Fibroblast of skin of abdomen (primary cell): Measurements from ENCODE around the gene SIM2.

Experiments
- DNase-seq: peaks from one replicate; pipeline ENCODE4 v3.0.0-alpha.2; 2013

SIM2 gene

DNA sequence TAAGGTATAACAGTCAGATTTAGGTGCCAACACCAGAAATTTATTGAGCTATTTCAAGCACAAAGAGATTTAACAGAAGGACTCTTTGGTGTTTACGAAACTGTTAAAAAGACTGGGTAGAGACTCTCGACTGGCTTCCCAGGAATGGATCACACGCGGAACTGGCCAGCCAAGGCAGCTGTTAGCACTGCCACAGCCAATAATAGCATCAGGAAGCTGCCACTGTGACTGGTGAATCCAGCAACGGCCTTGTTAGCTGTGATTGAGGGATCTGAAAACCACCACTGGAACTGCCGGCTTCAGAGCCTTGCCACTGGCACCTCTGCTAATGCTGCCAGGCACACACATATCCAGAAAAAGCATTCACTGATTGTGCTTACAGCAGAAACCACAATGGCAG is 10.6 kb upstream of the SIM2 start:
- DNase-seq, result no peak

DNA sequence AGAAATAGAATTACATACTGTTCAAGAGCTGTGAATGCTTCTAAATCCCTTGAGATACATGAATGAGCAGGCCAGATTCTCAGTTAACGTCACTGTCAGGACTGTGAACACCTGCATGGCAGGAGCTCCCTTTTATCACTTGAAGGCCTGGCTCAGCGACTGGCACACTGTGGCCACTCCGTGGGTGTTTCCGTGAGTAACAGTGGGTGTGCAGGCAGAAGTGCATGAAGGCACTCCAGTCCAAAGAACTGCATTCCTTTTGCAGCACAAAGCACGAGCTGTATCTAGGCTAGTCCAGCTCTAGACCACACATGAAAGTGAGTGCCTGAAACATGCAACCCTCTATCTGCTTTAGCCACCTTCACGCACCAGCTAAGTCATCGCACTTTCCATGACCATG is 9.6 kb upstream of the SIM2 start:
- no peak for DNase-seq

DNA sequence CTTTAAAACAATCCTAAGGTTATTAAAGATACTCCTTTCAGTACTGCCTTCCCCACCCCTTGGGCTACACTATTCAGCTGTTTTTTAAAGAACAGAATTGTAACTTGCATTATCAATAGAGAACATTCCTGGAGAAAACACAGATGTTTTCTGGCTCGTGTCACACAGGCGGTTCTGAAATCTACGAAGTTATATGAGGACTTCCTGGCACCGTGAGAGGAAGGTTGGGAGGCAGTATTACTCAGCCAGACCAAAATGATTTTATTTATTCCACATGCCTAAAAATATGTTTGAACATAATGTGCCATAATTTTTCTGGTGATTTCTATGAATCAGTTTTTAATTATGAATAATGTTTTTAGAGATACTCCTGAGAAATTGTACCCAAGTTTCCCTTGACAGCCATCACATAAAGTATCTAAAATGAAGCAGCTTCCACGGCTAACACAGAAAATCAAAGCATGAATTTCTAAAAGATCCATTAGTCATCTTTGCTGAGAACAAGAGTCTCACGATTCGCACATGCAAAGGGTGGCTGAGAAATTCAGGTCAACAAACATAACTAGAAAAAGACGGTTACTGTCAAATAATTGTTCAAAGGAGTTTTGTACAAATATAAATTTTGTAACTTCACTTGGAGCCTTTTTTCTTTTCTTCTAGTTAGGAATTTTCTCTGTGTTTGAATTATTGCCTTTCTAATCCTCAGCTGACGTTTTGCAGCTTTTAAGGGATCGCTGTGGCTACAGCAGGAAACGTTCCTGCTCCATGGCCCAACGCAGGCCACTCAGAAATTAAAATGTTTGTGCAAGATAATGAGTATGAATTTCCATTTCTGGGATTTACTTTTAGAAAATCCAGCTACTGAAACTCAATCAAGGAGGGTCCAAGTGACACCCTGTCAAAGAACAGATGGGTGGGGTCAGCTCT is 8.0 kb upstream of the SIM2 start:
- DNase-seq, result peak; percentile 32

DNA sequence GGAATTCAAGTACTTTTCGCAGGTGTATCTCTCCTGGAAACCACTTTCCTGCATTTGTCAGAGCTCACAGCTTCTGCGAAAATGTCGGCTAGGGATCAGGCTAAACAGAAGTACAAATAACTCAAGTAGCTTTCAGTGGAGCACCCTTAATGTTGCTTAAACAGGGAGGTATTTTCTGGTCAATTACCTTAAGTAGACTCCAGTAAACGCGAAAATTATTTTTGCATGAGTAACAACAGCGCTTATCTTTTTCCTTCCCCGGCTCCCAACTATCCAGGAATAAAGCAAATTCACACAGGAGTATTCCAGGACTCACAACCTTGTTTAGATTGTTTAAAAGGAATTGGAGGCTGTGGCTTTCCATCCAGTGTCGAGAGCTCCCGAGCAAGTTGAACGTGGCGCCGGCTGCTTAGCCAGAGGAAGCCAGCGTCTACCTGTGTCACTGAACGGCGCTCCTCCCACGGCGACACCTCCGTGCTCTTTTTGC is 7.3 kb upstream of the SIM2 start:
- no peak for DNase-seq

DNA sequence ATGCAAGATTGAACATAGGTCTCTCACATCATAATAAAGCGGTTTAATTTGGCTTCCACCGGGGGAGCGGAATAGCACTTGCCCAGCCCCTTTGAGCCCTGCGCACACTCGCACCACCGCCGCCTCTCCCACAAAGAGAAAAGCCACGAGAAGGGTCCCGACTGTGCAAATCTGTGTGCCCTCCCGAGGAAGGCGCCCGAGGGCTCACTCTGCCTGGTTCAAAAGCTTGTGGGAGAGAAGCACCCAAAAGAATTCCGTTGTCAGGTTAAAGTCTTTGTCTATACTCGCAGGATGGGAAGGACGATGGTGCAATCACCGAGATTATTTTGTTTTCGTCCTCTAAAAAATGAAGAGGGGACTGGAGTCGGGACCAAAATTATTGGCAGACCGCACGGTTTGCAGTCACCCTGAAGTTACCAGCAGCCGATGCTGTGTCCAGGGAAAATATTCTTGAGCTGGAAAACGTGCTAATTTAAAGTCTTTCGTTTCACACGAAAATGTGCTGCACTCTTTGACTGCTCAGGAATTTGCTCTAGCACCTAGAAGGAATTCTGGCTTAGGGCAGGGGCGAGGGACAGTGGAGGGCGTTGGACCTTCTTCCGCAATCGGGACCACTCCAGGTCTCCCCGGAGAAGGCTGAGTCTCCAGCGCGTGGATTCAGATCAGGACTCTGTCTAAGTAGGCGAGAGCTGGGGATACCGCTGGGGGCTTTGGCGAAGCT is 6.6 kb upstream of the SIM2 start:
- DNase-seq, result no peak

DNA sequence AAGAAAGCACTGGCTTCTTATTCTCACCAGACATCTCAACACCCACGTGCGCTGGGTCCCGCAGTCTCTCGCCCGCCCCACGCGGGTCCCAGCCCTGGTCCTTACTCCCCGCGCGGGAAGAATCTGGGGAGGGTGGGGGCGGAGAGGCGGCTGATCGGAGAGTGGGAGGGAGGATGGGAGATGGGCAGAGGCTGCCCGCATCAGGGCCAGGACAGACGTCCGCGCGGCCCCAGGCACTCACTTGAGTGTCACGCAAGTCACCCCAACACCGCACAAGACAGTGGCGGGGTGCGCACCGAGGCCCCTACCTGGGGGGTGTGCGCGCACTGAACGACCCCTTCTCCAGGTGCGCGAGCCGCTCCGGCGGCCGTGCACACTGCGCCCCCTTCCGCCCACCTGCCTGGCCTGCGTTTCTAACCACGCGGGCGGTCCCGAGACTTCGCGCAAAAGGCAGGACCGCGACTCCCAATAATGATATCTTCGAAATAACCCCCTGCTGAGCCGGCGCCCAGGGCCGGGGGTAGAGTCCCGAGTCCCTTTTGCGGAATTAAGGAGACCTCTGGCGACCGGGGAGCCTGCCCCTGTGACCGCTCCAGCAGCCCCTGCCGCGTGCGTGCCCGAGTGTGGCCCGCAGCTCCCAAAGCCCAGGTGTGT is 6.0 kb upstream of the SIM2 start:
- no peak for DNase-seq

DNA sequence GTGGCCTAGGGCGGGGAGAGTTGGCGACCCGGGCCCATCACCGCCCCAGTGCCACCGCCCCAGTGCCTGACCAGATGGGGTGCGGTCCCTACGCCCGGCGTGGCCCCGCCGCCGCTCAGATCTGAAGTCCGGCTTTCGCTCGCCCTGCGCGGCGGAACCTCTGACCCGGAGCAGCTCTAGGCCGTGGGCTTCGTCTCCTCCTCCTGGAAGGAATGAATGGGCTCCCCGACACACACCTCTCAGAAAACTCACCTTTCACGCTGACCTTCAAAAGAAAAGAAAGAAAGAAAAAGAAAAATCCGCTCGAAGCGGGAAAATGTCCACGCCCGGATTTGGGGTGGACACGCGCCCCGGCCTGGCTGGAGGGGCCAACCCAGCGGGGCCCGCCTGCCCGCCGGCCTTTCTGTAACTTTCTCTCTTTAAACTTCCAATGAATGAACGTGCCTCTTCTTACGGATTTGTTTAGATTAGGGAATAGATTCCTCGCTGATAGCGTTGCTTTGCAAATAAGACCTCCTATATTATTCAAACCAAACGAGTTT is 5.4 kb upstream of the SIM2 start:
- no peak for DNase-seq

DNA sequence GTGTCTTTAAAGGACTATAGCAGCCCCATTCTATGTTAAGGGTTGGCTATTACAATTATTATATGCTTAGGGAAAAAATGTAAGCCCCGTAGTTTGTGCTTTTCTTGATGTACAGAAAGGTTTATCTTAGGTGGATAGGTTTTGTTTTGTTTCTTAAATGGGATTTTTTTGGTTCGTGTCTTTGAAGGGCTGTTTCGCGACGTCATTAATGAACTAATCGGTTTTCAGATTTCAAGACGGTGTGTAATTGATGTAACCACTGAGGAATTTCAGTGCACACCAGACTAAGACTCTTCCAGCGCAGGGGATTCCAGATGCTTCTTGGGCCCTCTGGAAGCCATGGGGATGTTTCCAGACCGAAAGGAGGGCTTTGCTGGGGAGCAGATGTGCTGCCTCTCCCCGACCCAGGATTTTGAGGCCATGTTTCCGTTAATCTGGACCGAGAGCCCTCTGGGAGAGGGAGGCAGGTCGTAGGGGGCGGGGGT is 4.8 kb upstream of the SIM2 start:
- DNase-seq, result peak; percentile 39

DNA sequence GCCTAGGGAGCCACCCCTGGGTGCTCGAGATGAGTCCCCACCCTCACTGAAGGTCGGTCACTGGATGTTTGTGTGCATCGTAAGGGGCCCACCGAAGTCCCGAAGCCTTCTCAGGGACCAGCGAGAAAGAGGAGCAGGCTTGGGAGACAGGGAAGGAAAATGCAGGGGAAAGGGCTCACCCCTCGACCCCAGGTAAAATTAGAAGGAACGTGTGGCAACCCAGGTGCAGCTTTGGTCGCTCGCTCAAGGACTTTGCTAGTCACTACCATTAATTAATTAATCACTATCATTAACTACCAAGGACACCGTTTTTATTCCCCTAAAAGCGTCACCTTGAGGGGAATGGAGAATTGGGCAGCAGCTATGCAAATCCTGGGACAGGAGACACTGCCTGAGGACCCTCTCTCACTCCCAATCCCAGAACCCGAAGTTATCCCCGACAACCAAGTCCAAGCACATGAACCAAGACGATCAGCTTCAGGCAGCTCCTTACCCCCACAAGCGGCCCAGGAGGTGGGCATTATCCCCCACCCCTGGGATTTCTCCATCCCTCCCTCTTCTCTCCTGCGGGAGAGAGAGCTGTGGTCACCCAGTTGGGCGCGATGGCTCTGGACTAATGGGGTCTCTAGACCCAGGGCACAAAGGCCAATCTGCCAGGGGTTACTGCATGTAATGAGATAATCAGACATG is 4.2 kb upstream of the SIM2 start:
- no peak for DNase-seq

DNA sequence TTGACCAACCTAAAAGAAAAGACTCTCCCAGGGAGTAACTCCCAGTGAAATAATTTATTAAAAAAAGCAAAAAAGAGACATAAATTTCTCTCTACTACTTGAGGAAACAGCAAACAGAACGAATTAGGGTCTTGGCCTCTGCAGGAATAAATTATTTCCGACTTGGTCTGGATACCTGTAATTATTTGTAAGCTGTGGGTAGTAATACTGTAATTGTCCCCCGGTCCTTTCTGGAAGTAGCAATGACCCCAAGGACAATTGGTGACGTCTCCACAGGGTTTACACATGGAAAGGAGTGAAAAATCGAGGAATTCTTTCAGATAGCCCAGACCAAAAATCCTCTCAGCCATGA is 3.7 kb upstream of the SIM2 start:
- DNase-seq, result no peak

DNA sequence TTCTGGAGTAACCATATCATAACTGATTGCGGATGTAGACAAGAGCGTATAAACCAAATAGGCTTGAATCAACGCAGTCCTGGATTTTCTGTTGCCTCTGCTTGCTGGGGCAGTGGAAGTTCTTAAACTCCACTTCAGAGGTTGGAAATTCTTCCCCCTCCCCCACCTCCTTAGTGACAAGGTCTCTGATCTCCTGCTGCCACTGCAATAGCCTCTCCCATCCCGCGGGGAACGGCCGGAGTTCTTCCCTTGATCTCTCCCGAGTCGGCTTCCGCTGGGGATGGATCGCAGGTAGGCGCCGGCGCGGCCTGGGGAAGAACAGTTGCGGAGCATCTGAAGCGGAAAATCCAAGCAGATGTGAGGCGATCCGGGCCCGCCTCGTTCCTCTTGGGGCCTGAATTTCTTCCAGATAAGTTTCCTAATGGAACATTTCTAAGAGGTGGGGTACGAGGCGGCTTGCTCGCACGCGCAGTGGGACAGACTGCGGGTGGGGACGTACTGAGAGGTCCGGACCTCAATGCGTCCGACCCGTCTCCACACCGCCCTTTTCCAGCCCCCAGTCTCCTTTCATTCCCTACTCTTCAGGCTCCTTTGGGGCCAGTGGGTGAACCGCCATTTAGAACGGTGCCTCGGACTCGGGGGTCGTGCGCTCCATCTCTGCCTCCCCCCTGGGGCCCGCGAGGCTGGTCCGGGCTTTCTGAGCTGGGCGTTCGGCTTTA is 3.1 kb upstream of the SIM2 start:
- no peak for DNase-seq

DNA sequence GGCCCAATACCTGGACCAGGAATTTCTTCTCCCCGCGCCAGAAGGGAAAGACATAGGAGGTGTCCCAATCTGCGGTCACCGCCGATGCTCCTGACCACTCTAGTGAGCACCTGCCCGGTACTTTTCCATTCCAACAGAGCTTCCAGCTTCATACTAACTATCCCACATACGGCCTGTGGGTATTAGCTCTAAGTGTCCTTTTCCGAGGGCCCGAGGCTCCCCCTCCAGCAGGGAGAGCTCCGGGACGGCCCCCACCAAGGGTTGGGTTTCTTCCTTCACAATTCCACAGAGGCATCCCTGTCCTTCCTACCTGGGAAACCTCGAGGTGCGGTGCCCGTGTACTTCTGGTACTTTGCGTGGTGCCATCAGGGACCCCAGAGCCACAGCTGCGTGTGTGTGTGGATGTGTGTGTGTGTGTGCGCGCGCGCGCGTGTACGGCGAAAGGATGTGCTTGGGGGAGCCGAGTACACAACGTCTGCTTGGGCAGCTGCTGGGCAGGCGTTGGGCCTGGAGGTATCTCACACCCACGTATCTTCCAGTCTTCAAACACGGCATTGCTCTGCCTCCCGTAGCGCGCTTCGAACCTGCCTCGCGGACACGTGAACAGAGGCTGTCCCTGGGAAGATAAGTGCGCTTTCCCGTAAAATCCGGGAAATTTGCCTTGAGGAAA is 2.4 kb upstream of the SIM2 start:
- no peak for DNase-seq

DNA sequence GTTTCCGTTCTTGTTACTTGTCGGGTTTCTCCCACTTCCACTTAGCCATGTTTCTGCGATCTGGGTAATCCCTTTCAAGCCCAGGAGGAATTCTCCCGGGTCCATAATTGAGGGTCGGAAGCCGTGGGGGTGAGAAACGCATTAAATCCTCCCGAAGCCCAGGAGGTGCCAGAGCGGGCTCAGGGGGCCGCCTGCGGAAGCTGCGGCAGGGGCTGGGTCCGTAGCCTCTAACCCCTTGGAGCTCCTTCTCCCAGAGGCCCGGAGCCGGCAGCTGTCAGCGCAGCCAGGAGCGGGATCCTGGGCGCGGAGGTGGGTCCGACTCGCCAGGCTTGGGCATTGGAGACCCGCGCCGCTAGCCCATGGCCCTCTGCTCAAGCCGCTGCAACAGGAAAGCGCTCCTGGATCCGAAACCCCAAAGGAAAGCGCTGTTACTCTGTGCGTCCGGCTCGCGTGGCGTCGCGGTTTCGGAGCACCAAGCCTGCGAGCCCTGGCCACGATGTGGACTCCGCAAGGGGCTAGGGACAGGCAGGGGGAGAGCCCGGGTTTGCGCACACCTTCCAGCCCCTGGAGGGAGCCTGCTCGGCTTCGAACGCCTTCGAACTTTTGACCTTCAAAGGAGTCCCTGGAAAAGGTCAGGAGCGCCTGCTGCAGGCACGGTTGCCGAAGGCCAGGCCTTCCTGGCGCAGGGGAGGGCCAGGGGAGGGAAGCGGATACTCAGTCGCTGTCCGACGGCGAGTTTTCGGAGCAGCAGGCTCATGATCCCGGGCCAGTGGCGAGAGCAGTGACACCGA is 1.7 kb upstream of the SIM2 start:
- no peak for DNase-seq

DNA sequence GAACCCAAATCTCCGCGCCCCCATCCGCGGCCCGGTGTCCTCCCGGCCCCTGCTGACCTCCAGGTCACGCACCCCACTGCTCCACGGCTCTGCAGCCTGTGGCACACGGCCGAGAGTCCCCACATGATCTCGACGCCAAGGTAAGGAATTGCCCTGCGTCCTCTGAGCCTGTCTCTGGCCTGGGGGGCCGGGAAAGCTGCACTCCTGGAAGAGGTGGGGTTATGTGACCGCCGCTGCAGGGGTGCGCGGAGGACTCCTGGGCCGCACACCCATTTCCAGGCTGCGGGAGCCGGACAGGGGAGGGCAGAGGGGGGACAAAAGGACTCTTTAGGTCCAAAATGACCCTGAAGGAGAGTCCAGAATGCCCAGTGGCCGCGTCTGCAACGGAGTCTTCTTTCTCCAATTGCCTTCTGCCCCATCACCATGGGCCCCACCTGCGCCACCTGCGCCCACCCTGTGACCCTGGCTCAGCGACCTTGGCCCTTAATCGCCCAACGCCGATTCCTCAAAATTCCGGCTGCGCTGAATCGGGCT is 997 bp upstream of the SIM2 start:
- DNase-seq, result no peak

DNA sequence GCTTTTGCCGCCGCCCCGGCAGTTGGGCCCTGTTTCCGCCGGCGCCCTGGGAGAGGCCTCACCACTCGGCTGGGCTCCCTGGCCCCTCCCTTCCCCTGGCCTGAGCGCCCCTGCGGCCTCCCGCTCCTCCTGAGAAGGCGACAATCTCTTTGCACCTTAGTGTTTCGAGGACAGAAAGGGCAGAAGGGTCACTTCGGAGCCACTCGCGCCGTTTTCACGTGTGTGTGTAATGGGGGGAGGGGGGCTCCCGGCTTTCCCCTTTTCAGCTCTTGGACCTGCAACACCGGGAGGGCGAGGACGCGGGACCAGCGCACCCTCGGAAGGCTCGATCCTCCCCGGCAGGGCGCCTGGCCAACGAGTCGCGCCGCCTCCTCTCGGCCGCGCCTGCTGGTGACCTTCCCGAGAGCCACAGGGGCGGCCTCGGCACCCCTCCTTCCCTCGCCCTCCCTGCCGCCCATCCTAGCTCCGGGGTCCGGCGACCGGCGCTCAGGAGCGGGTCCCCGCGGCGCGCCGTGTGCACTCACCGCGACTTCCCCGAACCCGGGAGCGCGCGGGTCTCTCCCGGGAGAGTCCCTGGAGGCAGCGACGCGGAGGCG is 432 bp upstream of the SIM2 start:
- DNase-seq, result no peak

DNA sequence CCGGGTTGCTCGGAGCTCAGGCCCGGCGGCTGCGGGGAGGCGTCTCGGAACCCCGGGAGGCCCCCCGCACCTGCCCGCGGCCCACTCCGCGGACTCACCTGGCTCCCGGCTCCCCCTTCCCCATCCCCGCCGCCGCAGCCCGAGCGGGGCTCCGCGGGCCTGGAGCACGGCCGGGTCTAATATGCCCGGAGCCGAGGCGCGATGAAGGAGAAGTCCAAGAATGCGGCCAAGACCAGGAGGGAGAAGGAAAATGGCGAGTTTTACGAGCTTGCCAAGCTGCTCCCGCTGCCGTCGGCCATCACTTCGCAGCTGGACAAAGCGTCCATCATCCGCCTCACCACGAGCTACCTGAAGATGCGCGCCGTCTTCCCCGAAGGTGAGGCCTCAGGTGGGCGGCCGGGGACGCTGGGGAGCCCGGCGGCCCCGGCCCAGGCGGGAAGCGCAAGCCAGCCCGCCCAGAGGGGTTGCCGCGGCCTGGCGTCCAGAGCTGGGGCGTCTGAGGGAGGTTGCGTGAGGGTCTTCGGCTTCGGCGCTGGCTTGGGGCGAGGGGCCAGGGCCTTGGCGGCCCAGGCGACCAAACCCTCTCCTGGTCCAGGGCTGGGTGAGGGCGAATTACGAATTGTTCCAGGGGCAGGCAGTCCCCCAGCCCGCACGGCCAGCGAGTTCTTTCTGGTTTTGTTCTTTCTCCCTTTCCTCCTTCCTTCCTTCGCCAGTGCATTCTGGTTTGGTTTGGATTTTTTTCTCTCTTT is 805 bp downstream of the SIM2 start:
- DNase-seq, result no peak

DNA sequence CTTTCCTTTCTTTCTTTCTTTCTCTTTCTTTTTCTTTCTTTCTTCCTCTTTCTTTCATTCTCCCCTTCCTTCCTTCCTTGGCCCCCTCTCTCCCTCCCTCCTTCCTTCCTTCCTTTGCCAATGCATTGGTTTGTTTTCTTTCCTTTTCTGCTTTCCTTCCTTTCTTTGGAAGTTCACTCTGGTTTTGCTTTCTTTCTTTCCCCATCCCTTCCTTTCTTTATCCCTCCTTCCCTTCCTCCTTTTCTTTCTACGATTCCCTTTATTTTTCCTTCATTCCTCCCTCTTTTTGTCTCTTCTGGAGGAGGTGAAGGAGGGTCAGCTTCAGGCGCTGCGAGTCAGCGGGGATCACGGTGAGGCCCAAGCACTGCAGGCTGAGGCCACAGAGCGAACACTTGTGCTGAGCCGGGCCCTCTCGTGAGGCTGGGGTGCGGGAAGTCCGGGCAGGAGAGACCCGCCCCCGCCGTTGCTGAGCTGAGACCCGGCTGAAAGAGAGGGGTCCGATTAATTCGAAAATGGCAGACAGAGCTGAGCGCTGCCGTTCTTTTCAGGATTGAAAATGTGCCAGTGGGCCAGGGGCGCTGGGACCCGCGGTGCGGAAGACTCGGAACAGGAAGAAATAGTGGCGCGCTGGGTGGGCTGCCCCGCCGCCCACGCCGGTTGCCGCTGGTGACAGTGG is 1.5 kb downstream of the SIM2 start:
- DNase-seq, result no peak
